IPS-NIHi7 (cell line): Measurements from ENCODE around the gene SYT2.

Experiments used
- DNase-seq: peaks from one replicate; pipeline ENCODE4 v3.0.0; 2012; ENCODE audit warnings: mixed read lengths; ENCODE audit errors: extremely low spot score

The SYT2 gene

GRCh38 chr1:202704601-202705000 is 5.7 kb downstream of the SYT2 start:
- no peak for DNase-seq

- no peak for DNase-seq
Observed at GRCh38 chr1:202703191-202703590, 7.1 kb downstream of the SYT2 start.

- DNase-seq: no peak
Observed at GRCh38 chr1:202702088-202702487, 8.2 kb downstream of the SYT2 start.

- no peak for DNase-seq
Observed at GRCh38 chr1:202701200-202701599, 9.1 kb downstream of the SYT2 start.

- DNase-seq: no peak
Observed at GRCh38 chr1:202700061-202700460, 10.2 kb downstream of the SYT2 start.

- DNase-seq: no peak
Observed at GRCh38 chr1:202698276-202698675, 12.0 kb downstream of the SYT2 start.

GRCh38 chr1:202697038-202697437 is 13.2 kb downstream of the SYT2 start:
- no peak for DNase-seq

- no peak for DNase-seq
Observed at GRCh38 chr1:202694314-202694713, 15.9 kb downstream of the SYT2 start.

- peak; percentile 91 for DNase-seq
Observed at GRCh38 chr1:202692959-202693555, 17.2 kb downstream of the SYT2 start.

- no peak for DNase-seq
Observed at GRCh38 chr1:202691816-202692215, 18.4 kb downstream of the SYT2 start.

GRCh38 chr1:202689493-202690342 is 20.5 kb downstream of the SYT2 start:
- no peak for DNase-seq

- no peak for DNase-seq
Observed at GRCh38 chr1:202689082-202689481, 21.2 kb downstream of the SYT2 start.

GRCh38 chr1:202688401-202688800 is 21.9 kb downstream of the SYT2 start:
- DNase-seq: no peak

GRCh38 chr1:202687798-202688197 is 22.5 kb downstream of the SYT2 start:
- no peak for DNase-seq

- DNase-seq: no peak
Observed at GRCh38 chr1:202687370-202687769, 22.9 kb downstream of the SYT2 start.

- no peak for DNase-seq
Observed at GRCh38 chr1:202685641-202686040, 24.6 kb downstream of the SYT2 start.

GRCh38 chr1:202684716-202685115 is 25.5 kb downstream of the SYT2 start:
- no peak for DNase-seq

- no peak for DNase-seq
Observed at GRCh38 chr1:202683029-202683428, 27.2 kb downstream of the SYT2 start.

GRCh38 chr1:202682477-202682876 is 27.8 kb downstream of the SYT2 start:
- DNase-seq: no peak

GRCh38 chr1:202681736-202682420 is 28.4 kb downstream of the SYT2 start:
- DNase-seq: no peak

- peak; percentile 65 for DNase-seq
Observed at GRCh38 chr1:202680586-202681352, 29.5 kb downstream of the SYT2 start.
